DMS153 treated with DMSO at 0.1 percent for 48 hours (cell line): ENCODE results near the gene DNAL4.

Experiments
- DNase-seq: peaks from one replicate; lab custom pipeline; 2025; ENCODE audit not compliant: unreplicated experiment; lab: John Stamatoyannopoulos, UW

Gene DNAL4

GRCh38 chr22:38741576-38741975 is 52.4 kb downstream of the DNAL4 start:
- no peak for DNase-seq

- no peak for DNase-seq
Observed at GRCh38 chr22:38741166-38741565, 52.8 kb downstream of the DNAL4 start.

- DNase-seq = no peak
Observed at GRCh38 chr22:38740754-38741153, 53.2 kb downstream of the DNAL4 start.

- DNase-seq = no peak
Observed at GRCh38 chr22:38740116-38740723, 53.7 kb downstream of the DNAL4 start.

- no peak for DNase-seq
Observed at GRCh38 chr22:38739300-38740055, 54.5 kb downstream of the DNAL4 start.

GRCh38 chr22:38738475-38739070 is 55.4 kb downstream of the DNAL4 start:
- no peak for DNase-seq

- no peak for DNase-seq
Observed at GRCh38 chr22:38737302-38738060, 56.5 kb downstream of the DNAL4 start.

- no peak for DNase-seq
Observed at GRCh38 chr22:38736257-38736570, 57.7 kb downstream of the DNAL4 start.

GRCh38 chr22:38735465-38736256 is 58.3 kb downstream of the DNAL4 start:
- no peak for DNase-seq

- DNase-seq = no peak
Observed at GRCh38 chr22:38735126-38735464, 58.8 kb downstream of the DNAL4 start.

GRCh38 chr22:38734421-38735100 is 59.4 kb downstream of the DNAL4 start:
- DNase-seq = no peak

GRCh38 chr22:38733724-38734381 is 60.1 kb downstream of the DNAL4 start:
- DNase-seq = no peak

GRCh38 chr22:38733329-38733723 is 60.6 kb downstream of the DNAL4 start:
- DNase-seq = peak; percentile 4

GRCh38 chr22:38732251-38732815 is 61.6 kb downstream of the DNAL4 start:
- no peak for DNase-seq

GRCh38 chr22:38731703-38732161 is 62.2 kb downstream of the DNAL4 start:
- DNase-seq = no peak

- no peak for DNase-seq
Observed at GRCh38 chr22:38730411-38730871, 63.5 kb downstream of the DNAL4 start.

GRCh38 chr22:38729946-38730345 is 64.0 kb downstream of the DNAL4 start:
- DNase-seq = no peak

- no peak for DNase-seq
Observed at GRCh38 chr22:38728871-38729796, 64.8 kb downstream of the DNAL4 start.
